GM12873 (cell line): ENCODE measurements around the gene C1QTNF6.
A peak's percentile ranks its signal among the peaks of the same experiment; 100 is the strongest.

Experiments
- CTCF ChIP-seq: IDR thresholded peaks from 2 replicates; pipeline ENCODE4 v1.5.1; 2012; ENCODE audit warnings: low read depth, mild to moderate bottlenecking, moderate library complexity, low read length, control low read depth; ENCODE audit not compliant: insufficient read depth; ENCODE audit errors: missing control alignments

Gene C1QTNF6

GRCh38 chr22:37172266-37173245 lies 15.5 kb downstream of the C1QTNF6 start:
- TF ChIP-seq CTCF: no peak

- no peak for TF ChIP-seq CTCF
These were observed 16.4 kb downstream of the C1QTNF6 start for GRCh38 chr22:37171662-37172061.

- peak; percentile 22 for TF ChIP-seq CTCF
These were observed 17.9 kb downstream of the C1QTNF6 start for GRCh38 chr22:37169947-37170688.

GRCh38 chr22:37169406-37169805 lies 18.6 kb downstream of the C1QTNF6 start:
- TF ChIP-seq CTCF: no peak

- no peak for TF ChIP-seq CTCF
These were observed 19.9 kb downstream of the C1QTNF6 start for GRCh38 chr22:37167981-37168647.

- no peak for TF ChIP-seq CTCF
These were observed 20.7 kb downstream of the C1QTNF6 start for GRCh38 chr22:37167176-37167980.

GRCh38 chr22:37166675-37167066 lies 21.4 kb downstream of the C1QTNF6 start:
- peak; percentile 93 for TF ChIP-seq CTCF
